KOPT-K1 (cell line): Measurements from ENCODE around the gene MAMDC4.
"Not testable (repeated sequence)": the region's sequence is repeated elsewhere in the genome, so short reads cannot be mapped to it uniquely, and the experiment has no call there.

Source experiments
- H3K27ac ChIP-seq: fragments of 200-600 bp; sonication (generic); 2 replicates; pipeline ENCODE4 v1.5.1; 2016; ENCODE audit warnings: antibody characterized with exemption, mild to moderate bottlenecking, low read depth, low read length; ENCODE audit not compliant: poor library complexity, severe bottlenecking
- H3K36me3 ChIP-seq: fragments of 200-600 bp; sonication (generic); 2 replicates; pipeline ENCODE4 v1.5.1; 2017; ENCODE audit warnings: antibody characterized with exemption, mild to moderate bottlenecking, low read length, moderate library complexity; ENCODE audit not compliant: insufficient read depth
- H3K9me3 ChIP-seq: fragments of 200-600 bp; sonication (generic); 2 replicates; pipeline ENCODE4 v1.5.1; 2017; ENCODE audit warnings: antibody characterized with exemption, low read length, mild to moderate bottlenecking; ENCODE audit not compliant: insufficient read depth, poor library complexity, severe bottlenecking

MAMDC4 gene

GRCh38 chr9:136840877-136841645 is 11.1 kb upstream of the MAMDC4 start:
- peaks cover 25% of the 10 kb centered on the region for H3K36me3 ChIP-seq
- no peaks in the 10 kb centered on the region for H3K9me3 ChIP-seq
- no peak overlapping the region for H3K27ac ChIP-seq

DNA sequence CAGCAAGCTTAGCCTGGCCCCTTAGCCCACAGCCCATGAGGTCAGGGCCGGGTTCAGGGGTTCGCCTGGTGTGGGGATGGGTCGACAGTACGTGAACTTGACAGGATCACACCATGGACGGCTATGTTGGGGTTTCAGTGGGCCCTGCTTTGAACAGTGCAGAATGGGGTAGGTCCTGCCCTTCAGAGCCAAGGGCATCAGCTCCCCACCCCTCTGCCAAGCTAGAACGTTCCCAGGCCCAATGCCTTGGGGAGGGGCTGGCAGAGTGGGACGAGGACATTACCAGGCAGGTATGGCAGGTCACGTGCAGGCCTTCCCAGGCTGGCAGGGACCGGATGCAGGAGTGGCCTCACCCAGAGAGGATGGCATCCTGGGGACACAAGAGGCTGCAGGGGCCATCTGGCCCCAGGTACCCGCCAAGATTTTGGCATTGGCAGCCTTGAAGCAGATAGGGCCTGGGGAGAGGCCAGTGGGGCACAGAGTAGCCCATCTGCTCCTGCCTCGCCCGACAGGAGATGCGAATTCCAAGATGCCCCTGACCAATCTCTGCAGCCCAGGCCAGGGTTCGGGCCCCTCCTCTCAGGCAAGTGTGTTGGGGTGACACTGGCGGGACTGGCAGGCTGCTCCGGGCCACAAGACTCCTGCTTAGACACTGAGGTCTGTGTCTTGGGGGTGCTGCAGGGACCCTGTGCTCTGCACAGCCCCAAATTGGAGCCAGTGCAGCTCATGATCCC is 10.3 kb upstream of the MAMDC4 start:
- H3K9me3 ChIP-seq, H3K27ac ChIP-seq: not testable (repeated sequence)
- peaks cover 25% of the 10 kb centered on the region for H3K36me3 ChIP-seq

DNA sequence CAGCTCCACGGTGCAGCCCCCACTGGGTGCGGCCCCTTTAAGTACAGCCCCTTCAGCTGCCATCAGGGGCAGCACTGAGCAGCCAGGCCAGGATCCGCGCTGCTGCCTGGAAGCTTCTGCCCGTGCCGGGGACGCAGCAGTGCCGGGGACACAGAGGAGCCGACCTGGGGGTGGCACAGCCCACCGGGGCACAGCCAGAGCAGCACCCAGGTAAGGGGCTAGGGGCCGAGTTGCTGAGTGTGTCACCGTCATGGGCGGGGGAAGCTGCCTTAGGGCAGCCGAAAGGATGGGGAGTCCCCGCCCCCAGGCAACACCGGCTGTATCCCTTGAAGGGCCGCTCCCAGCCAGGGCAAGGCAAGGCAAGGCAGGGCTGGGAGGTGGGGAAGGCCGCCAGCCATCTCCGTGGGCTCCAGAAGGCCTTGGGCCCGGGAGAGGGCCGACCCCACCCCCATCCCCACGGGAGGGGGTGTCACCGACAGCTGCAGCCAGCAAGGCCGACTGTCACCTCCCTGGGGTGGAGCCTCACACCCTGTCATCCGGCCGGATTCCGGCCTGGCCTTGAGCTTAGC is 9.7 kb upstream of the MAMDC4 start, which contains the start of gene AJM1:
Gene AJM1, plus strand, starts transcription at position 99 of the 569 bp plus-strand sequence. CDS start 1,937 bp downstream, outside the sequence.
- H3K27ac ChIP-seq, H3K9me3 ChIP-seq: not testable (repeated sequence)
- peaks cover 25% of the 10 kb centered on the region for H3K36me3 ChIP-seq

DNA sequence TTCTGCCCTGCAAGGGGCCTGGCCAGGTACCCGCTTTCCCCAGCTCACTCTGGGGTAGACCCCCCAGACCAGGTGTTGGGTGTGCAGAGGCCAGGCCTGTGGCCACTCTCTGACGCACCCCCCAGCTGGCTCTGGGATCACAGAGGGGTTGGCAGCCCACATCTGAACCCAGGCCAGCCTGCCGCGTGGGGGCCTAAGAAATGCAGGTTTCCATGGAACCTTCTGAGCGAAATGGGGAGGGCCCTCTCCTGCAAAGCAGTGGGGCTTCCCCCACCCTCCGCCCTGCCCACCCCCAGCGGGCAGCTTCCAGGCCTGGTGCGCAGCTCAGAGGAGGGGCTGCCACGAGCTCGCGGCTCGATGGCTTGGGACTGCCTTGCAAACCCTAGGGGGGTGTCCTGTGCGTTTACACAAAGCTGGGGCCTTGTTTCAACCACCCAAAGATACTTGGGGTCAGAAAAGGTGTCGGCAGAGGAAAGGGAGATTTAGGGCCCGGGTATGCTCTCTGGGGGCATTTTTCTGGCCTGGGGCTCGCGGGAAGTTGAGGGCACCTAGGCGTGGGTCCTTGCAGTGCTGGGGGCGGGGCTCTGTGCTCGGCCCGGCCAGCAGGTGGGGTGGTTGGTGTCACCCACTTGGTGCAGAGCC is 8.9 kb upstream of the MAMDC4 start:
- not testable (repeated sequence) for H3K9me3 ChIP-seq, H3K27ac ChIP-seq
- H3K36me3 ChIP-seq: peaks cover 25% of the 10 kb centered on the region

DNA sequence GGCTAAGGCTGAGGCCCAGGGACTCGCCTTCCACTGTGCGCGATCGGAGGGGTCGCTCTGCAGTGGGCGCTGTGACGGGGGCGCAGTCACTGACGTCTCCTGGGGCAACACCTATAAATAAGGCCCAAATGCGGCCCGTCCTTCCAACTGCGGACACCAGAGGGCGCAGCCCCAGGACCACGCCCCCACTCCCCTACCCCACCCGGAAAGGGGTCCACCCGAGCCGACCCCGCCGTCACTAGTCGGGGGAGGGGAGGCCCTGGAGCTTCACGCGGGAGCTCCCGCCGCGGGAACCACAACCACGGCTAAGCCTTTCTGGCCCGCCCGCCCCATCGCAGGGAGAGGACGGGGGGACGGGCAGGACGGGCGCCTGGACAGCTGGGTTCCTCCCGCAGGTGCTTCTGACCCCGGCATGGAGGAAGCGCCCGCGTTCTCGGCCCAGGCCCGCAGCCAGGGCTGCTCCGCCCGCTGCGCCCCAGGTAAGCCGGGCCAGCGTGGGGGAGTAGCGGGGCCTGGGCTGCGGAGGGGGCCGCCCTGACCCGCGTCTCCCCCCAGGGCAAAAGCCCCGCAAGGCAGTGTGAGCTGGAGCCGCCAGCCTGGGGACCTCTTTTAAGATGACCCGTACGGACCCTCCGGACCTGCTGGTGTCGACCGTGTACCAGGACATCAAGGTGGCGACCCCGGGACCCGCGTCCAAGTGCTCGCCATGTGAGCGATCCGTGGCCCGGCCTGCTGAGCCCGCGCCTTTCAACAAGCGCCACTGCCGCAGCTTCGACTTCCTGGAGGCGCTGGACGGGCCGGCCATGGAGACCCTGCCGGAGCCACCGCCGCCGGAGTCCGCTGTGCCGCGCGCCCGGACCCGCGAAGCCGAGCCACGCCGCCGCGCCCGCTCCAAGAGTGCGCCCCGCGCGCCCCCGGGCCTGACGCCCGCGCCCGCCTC is 8.1 kb upstream of the MAMDC4 start:
- H3K36me3 ChIP-seq: peaks cover 19% of the 10 kb centered on the region
- not testable (repeated sequence) for H3K27ac ChIP-seq, H3K9me3 ChIP-seq

GRCh38 chr9:136844761-136845464 is 7.2 kb upstream of the MAMDC4 start:
- peaks cover 10% of the 10 kb centered on the region for H3K36me3 ChIP-seq
- no peaks in the 10 kb centered on the region for H3K9me3 ChIP-seq
- H3K27ac ChIP-seq: no peak overlapping the region

- Histone ChIP-seq H3K27ac (no peak overlapping the region), H3K36me3 (peaks cover 3% of the 10 kb centered on the region; the same call in 1 of the 2 replicates), H3K9me3 (no peaks in the 10 kb centered on the region)
Measured at GRCh38 chr9:136845465-136846260, 6.5 kb upstream of the MAMDC4 start.

- Histone ChIP-seq H3K27ac (no peak overlapping the region), H3K36me3 (no peaks in the 10 kb centered on the region), H3K9me3 (no peaks in the 10 kb centered on the region)
Measured at GRCh38 chr9:136846376-136847087, 5.6 kb upstream of the MAMDC4 start.

DNA sequence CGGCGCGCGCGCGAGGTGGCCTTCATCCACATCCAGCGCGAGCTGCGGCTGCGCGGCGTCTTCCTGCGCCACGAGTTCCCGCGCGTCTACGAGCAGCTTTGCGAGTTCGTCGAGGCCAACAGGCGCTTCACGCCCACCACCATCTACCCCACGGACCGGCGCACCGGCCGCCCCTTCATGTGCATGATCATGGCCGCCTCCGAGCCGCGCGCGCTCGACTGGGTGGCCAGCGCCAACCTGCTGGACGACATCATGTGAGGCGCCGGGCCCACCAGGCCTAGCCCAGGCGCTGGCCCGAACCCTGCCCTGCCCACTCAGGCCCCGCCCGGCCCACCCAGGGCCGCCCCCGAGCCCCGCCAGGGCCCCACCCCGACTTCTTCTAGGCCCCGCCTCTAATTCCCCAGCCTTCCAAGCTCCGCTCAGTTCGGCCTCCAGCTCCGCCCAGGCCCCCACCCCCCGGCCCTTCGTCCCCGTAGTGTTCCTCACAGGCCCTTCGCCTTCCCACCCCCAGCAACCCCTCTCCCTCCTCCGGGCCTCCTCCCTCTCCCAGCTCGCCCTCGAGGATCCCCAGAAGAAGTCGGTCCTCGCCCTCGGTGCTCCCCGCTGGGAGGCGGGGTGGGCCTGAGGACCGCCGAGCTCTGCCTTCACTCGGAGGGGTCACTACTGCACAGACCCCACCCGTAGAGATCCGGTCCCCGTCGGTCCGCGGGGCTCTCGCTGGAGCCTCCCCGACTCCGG is 4.9 kb upstream of the MAMDC4 start:
- Histone ChIP-seq H3K36me3 (no peaks in the 10 kb centered on the region), H3K27ac (no peak overlapping the region)

GRCh38 chr9:136847826-136848392 is 4.2 kb upstream of the MAMDC4 start:
- no peaks in the 10 kb centered on the region for H3K9me3 ChIP-seq
- no peaks in the 10 kb centered on the region for H3K36me3 ChIP-seq
- H3K27ac ChIP-seq: peak overlapping the region; percentile 34

More for the DNA sequence above, 4.9 kb upstream of the MAMDC4 start:
- no peaks in the 10 kb centered on the region for H3K9me3 ChIP-seq

DNA sequence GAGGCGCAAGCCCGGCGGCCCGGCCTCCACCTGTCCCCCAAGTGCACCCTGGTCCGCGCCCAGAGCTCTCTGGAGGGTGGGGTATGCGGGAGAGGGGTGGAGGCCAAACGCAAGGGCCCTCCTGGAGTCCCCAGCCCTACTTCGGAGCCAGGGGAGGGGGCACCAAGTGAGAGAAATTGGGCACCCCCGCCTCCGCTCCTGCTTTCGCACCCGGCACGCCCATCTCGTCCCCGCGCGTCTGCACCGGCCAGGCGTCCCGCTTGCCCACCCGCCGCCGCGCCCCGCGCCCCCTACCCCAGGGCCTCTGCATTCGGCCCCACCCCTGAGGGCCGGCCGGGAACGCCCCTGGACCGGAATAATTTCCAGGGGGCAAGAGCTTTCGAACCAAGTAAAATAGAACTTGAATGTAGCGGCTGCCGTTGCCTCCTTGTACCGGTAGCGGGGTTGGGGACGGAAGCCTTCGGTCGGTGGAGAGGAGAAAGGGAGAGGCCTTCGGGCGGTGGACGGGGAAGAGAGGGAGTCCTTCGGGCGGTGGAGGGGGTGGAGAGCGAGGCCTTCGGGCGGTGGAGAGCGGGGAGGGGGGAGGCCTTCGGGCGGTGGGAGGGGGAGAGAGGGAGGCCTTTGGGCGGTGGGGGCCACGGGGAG is 3.6 kb upstream of the MAMDC4 start:
- H3K36me3 ChIP-seq: no peaks in the 10 kb centered on the region
- H3K9me3 ChIP-seq: no peaks in the 10 kb centered on the region
- peak overlapping the region; percentile 72 for H3K27ac ChIP-seq
